HepG2 (cell line): ENCODE results near the gene DDOST. TPM values are rescaled to one million over a fixed set of nuclear protein-coding genes. Genes with fewer than 3 reads are reported as not detected.

Source experiments
- ATAC-seq: fragments of 200-7000 bp; cut with Tn5 transposase; 3 replicates; pipeline ENCODE4 v1.9.1; 2020; ENCODE audit warnings: mild to moderate bottlenecking, moderate library complexity
- BruUV-seq: library from RNA; stranded (reverse); fragments of 400-500 nt; replicated peaks from 2 replicates; lab custom pipeline; 2021; lab: Mats Ljungman, UMichigan
- CTCF ChIA-PET: fragments of 300-600 bp; formaldehyde crosslinking; extraction: SDS; loops from one replicate; lab custom pipeline; 2021; ENCODE audit warnings: low total read pairs, inconsistent platforms, low intra/inter-chr PET ratio; lab: Yijun Ruan, JAX
- POLR2A ChIA-PET: fragments of 350-600 bp; sonication (Branson Sonifier 250); formaldehyde crosslinking; loops from one replicate; lab custom pipeline; 2020; ENCODE audit warnings: antibody characterized with exemption, inconsistent platforms; lab: Yijun Ruan, JAX
- DNase-seq: peaks from one replicate; pipeline ENCODE4 v3.0.0-alpha.2; 2015; ENCODE audit warnings: low spot score
- FAIRE-seq: peaks from 3 replicates; lab custom pipeline; 2011; peaks lifted over from hg19 to GRCh38; lab: Jason Lieb, UNC
- H2AFZ ChIP-seq: one replicate; pipeline ENCODE4 v1.6.1; 2011; ENCODE audit warnings: low read length, inconsistent platforms
- H3K27ac ChIP-seq: fragments of 300-600 bp; 3 replicates; pipeline ENCODE4 v1.8.0; 2011; ENCODE audit warnings: mixed run types, mild to moderate bottlenecking, mixed read lengths, low read length, inconsistent platforms; ENCODE audit not compliant: insufficient read depth; ENCODE audit errors: extremely low read length
- H3K27me3 ChIP-seq, 2 experiments: fragments of 200-600 bp in 1 of 2; 2 replicates in 1 of 2; 3 replicates in 1 of 2; pipeline versions ENCODE4 v1.6.0 to v1.8.0; 2011; ENCODE audit warnings: low read length in 2 of 2, mild to moderate bottlenecking in 2 of 2, moderate library complexity in 2 of 2, inconsistent platforms in 1 of 2; ENCODE audit not compliant: insufficient read depth in 2 of 2, control insufficient read depth in 1 of 2
- H3K36me3 ChIP-seq, 2 experiments: fragments of 200-600 bp in 1 of 2; replicated peaks in 1 of 2; 2 replicates in 1 of 2; 3 replicates in 1 of 2; pipeline versions ENCODE4 v1.5.1 to v1.8.0; 2011; ENCODE audit warnings: low read length in 2 of 2, inconsistent platforms in 1 of 2; ENCODE audit not compliant: insufficient read depth in 2 of 2, control insufficient read depth in 1 of 2
- H3K4me1 ChIP-seq: 2 replicates; pipeline ENCODE4 v1.5.1; 2012; ENCODE audit warnings: low read length, inconsistent platforms; ENCODE audit not compliant: insufficient read depth
- H3K4me2 ChIP-seq: 2 replicates; pipeline ENCODE4 v1.6.0; 2011; ENCODE audit warnings: low read depth, low read length, inconsistent platforms
- H3K4me3 ChIP-seq, 3 experiments: fragments of 200-600 bp in 1 of 3; sonication (generic), shearing (Covaris generic) in 1 of 3; replicated peaks in 1 of 3; 2 replicates each; pipeline ENCODE4 v1.5.1; 2011 to 2016; ENCODE audit warnings: low read length in 3 of 3, inconsistent platforms in 2 of 3, low read depth in 2 of 3, mild to moderate bottlenecking in 2 of 3, control low read depth in 1 of 3, mixed read lengths in 1 of 3; ENCODE audit not compliant: insufficient read depth in 1 of 3
- H3K79me2 ChIP-seq: one replicate; pipeline ENCODE4 v1.6.1; 2011; ENCODE audit warnings: low read length, inconsistent platforms; ENCODE audit not compliant: insufficient read depth
- H3K9ac ChIP-seq: 2 replicates; pipeline ENCODE4 v1.6.0; 2011; ENCODE audit warnings: mild to moderate bottlenecking, low read depth, low read length, inconsistent platforms; ENCODE audit not compliant: insufficient read depth
- H3K9me3 ChIP-seq: 2 replicates; pipeline ENCODE4 v1.5.1; 2012; ENCODE audit warnings: mild to moderate bottlenecking, low read length
- H4K20me1 ChIP-seq: 2 replicates; pipeline ENCODE4 v1.6.0; 2011; ENCODE audit warnings: inconsistent platforms, mild to moderate bottlenecking, low read length, moderate library complexity; ENCODE audit not compliant: insufficient read depth
- AGO2 ChIP-seq: fragments of 200-400 bp; formaldehyde crosslinking; optimal IDR thresholded peaks from 2 replicates; pipeline ENCODE3; 2017; ENCODE audit warnings: mild to moderate bottlenecking, low read depth, low read length, moderate library complexity
- NFKB2 ChIP-seq: sonication (generic); formaldehyde crosslinking; IDR thresholded peaks from 2 replicates; pipeline ENCODE4 v1.4.0; 2020; ENCODE audit warnings: missing genetic modification reagents, borderline replicate concordance
- RBFOX2 ChIP-seq: fragments of 200-400 bp; formaldehyde crosslinking; IDR thresholded peaks from 2 replicates; pipeline ENCODE4 v1.6.1; 2017; ENCODE audit warnings: low read depth, mild to moderate bottlenecking, low read length
- ZNF776 ChIP-seq: sonication (generic); formaldehyde crosslinking; IDR thresholded peaks from 2 replicates; pipeline ENCODE4 v1.4.0; 2020; ENCODE audit warnings: mild to moderate bottlenecking, missing genetic modification reagents
- WGBS: methylation state at CpG from one replicate; pipeline ENCODE4 v1.1.6; 2017; ENCODE audit warnings: low lambda C conversion rate; 5-methylcytosine and 5-hydroxymethylcytosine counted together
- in situ Hi-C: cut with HindIII; loops from 2 replicates; pipeline ENCODE4 v1.10.0; 2017; ENCODE audit warnings: low pct_unique_long_range_greater_than_20kb; ENCODE audit not compliant: extremely low pct_ligation_motif_present
- intact Hi-C: fragments of 100-400 bp; cut with micrococcal nuclease; formaldehyde crosslinking; loops from one replicate; pipeline ENCODE4 v1.10.0; 2022; ENCODE audit not compliant: unreplicated experiment
- polyA plus RNA-seq, 8 experiments: library from polyadenylated mRNA; depleted of rRNA in 3 of 8; stranded (reverse) in 7 of 8; unstranded in 1 of 8; fragments of >200 nt; fragmentation: Illumina TruSeq in 4 of 8; extraction: Trizol in 4 of 8; gene quantifications; 2 replicates each; pipeline versions ENCODE4 v1.2.1 to v1.2.3, GENCODE V29; 2011 to 2016; ENCODE audit warnings: low read depth in 4 of 8, missing spikeins in 1 of 8, mixed read lengths in 1 of 8; ENCODE audit not compliant: insufficient read depth in 1 of 8
- total RNA-seq, 5 experiments: library from RNA; depleted of rRNA; stranded (reverse); fragments of >200 nt; fragmentation: Illumina TruSeq; extraction: Trizol; gene quantifications; 2 replicates each; pipeline ENCODE4 v1.2.3, GENCODE V29; 2016; ENCODE audit warnings: low read depth in 1 of 5

Gene DDOST
- total and polyA plus RNA-seq, 2 of the 13 experiments (the other 11 are each of a cell fraction or from before 2014, with no cell fraction given), result 335 to 494 TPM

GRCh38 chr1:20648946-20649345 is 12.2 kb downstream of the DDOST start:
- Histone ChIP-seq H3K79me2 (no peaks in the 10 kb centered on the region), H3K27me3 (no peaks in the 10 kb centered on the region), H3K9ac (no peak overlapping the region), H3K4me3 (no peak overlapping the region), H3K4me1 (no peaks in the 10 kb centered on the region), H3K9me3 (no peaks in the 10 kb centered on the region), H2AFZ (no peak overlapping the region), H3K36me3 (peaks cover 21 to 49% of the 10 kb centered on the region in 2 experiments), H4K20me1 (no peaks in the 10 kb centered on the region), H3K4me2 (no peak overlapping the region), H3K27ac (no peak overlapping the region)
- ATAC-seq, result peak; percentile 19; the same call in 2 of the 3 replicates
- ChIA-PET POLR2A (interaction anchor here (1.8 kb wide), 1 partner anchor 13 kb away, joined by 9 read pairs; the partner anchor contains the start of gene DDOST), CTCF (no interaction called here)
- DNase-seq, result no peak
- FAIRE-seq, result no peak
- WGBS, result 95% methylated on average over 13 of the region's 15 CpGs
- in situ Hi-C loops (no loop called here), intact Hi-C loops (no loop called here)
- no peak for TF ChIP-seq ZNF776
- TF ChIP-seq AGO2, result peak; percentile 30
- BruUV-seq, result no TSS peak

GRCh38 chr1:20648438-20648837 is 12.7 kb downstream of the DDOST start:
- no peak for TF ChIP-seq RBFOX2
- 0 out of 2 replicates have a peak, but pooled peaks have one; percentile 22 for TF ChIP-seq NFKB2 (CRISPR knock-in tag)
- Histone ChIP-seq H3K4me2 (no peak overlapping the region), H2AFZ (no peak overlapping the region), H3K9me3 (no peaks in the 10 kb centered on the region), H3K36me3 (peaks cover 18 to 44% of the 10 kb centered on the region in 2 experiments), H3K4me1 (no peaks in the 10 kb centered on the region), H3K79me2 (no peaks in the 10 kb centered on the region), H3K9ac (no peak overlapping the region), H4K20me1 (no peaks in the 10 kb centered on the region), H3K27me3 (no peaks in the 10 kb centered on the region), H3K4me3 (no peak overlapping the region), H3K27ac (no peak overlapping the region)
- intact Hi-C loops (no loop called here), in situ Hi-C loops (no loop called here)
- no peak for FAIRE-seq
- WGBS, result 98% methylated on average over 10 of the region's 13 CpGs
- ChIA-PET POLR2A (no interaction called here), CTCF (no interaction called here)
- no peak for ATAC-seq
- DNase-seq, result no peak
- no TSS peak for BruUV-seq
